ENCODE data around the gene RTTN. TPM values are rescaled to one million over a fixed set of nuclear protein-coding genes. Genes with fewer than 3 reads are reported as not detected.

The RTTN gene
- total and polyA plus RNA-seq, 4 donors: 1.1 to 14.3 (median 8.8) TPM

DNA sequence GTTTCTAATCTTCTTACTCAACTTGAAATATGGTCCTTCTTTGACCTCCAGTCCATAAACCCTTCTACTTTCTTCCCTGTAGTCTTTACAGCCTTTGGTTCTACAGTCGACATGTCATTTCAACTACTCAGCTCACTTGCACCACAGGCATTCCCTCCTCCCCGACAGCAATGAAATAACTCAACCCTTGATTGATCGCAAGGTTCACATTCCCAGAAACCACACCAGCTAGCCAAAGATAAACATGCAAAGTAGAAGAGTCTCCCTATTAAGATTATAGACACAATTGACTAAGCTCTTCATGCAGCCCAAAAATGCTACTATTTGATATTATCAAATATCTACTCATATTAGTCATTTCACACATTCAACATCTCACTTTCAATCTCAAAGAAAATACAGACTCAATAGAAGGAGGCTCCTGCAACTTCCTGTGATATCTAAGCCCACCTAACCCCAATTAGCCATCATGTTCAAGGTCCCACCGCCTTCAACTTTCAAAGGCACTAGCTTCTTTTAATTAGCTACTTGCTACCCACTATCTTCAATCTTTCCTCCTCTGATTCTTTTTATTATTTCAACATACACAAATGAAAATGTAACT is 50.8 kb downstream of the RTTN start:
- no peak for DNase-seq (ENCODE audit: low spot score)
- peaks cover under 1 to 6% (median 1%) of the 10 kb centered on the region in 4 donors for H3K36me3 ChIP-seq (ENCODE audit: control insufficient read depth in 4 of 4, insufficient read depth in 3 of 4, low read depth in 1 of 4, low read length in 3 of 4)

DNA sequence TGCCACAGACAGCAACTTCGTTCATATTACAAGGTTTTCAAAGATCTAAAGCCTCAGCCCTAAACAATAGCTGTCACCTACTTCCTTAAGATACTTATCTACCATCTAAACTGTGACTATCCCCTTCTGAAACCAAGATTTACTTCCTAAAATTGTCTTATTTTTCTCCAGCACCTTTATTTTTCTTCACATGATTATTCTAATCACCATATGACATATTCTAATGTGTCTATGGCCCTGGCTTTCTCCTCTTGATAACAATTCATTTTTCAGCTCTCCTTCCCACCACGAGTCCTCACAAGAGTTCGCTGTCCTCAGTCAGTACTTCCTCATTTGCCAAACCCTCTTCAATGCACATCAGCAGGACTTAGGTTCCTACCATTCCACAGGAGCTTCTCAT is 53.9 kb downstream of the RTTN start:
- Histone ChIP-seq H3K4me3 (ENCODE audit: low read depth in 1 of 3, low read length in 3 of 3) (no peak overlapping the region), H3K4me1 (ENCODE audit: control insufficient read depth in 4 of 4, insufficient read depth in 4 of 4, low read length in 3 of 4) (no peaks in the 10 kb centered on the region), H3K36me3 (ENCODE audit: control insufficient read depth in 4 of 4, insufficient read depth in 3 of 4, low read depth in 1 of 4, low read length in 3 of 4) (peaks cover 0 to 34% (median 13%) of the 10 kb centered on the region in 4 donors), H3K9me3 (ENCODE audit: control insufficient read depth in 4 of 4, low read length in 3 of 4) (no peaks in the 10 kb centered on the region), H3K27ac (ENCODE audit: low read depth in 1 of 2, low read length in 2 of 2) (no peak overlapping the region), H3K9ac (ENCODE audit: low read depth in 1 of 2, low read length in 2 of 2) (no peak overlapping the region), H3K27me3 (ENCODE audit: control insufficient read depth in 4 of 4, insufficient read depth in 4 of 4, low read length in 3 of 4) (no peaks in the 10 kb centered on the region)
- no peak for DNase-seq (ENCODE audit: low spot score)
- TF ChIP-seq FOXA2 (IDR thresholded peaks at IDR 0.05): no peak
- no peak for TF ChIP-seq YY1 (IDR thresholded peaks at IDR 0.05)
- TF ChIP-seq, protein P1, sequence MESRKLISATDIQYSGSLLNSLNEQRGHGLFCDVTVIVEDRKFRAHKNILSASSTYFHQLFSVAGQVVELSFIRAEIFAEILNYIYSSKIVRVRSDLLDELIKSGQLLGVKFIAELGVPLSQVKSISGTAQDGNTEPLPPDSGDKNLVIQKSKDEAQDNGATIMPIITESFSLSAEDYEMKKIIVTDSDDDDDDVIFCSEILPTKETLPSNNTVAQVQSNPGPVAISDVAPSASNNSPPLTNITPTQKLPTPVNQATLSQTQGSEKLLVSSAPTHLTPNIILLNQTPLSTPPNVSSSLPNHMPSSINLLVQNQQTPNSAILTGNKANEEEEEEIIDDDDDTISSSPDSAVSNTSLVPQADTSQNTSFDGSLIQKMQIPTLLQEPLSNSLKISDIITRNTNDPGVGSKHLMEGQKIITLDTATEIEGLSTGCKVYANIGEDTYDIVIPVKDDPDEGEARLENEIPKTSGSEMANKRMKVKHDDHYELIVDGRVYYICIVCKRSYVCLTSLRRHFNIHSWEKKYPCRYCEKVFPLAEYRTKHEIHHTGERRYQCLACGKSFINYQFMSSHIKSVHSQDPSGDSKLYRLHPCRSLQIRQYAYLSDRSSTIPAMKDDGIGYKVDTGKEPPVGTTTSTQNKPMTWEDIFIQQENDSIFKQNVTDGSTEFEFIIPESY (IDR thresholded peaks at IDR 0.05): no peak
- TF ChIP-seq TAF1 (conservative IDR thresholded peaks at IDR 0.05): no peak
- TF ChIP-seq, protein P2, sequence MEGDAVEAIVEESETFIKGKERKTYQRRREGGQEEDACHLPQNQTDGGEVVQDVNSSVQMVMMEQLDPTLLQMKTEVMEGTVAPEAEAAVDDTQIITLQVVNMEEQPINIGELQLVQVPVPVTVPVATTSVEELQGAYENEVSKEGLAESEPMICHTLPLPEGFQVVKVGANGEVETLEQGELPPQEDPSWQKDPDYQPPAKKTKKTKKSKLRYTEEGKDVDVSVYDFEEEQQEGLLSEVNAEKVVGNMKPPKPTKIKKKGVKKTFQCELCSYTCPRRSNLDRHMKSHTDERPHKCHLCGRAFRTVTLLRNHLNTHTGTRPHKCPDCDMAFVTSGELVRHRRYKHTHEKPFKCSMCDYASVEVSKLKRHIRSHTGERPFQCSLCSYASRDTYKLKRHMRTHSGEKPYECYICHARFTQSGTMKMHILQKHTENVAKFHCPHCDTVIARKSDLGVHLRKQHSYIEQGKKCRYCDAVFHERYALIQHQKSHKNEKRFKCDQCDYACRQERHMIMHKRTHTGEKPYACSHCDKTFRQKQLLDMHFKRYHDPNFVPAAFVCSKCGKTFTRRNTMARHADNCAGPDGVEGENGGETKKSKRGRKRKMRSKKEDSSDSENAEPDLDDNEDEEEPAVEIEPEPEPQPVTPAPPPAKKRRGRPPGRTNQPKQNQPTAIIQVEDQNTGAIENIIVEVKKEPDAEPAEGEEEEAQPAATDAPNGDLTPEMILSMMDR (IDR thresholded peaks at IDR 0.05; ENCODE audit: low read depth, low read length, missing input control): no peak
- no peak for TF ChIP-seq EGR1 (IDR thresholded peaks at IDR 0.05; ENCODE audit: low read depth in 2 of 2)
- no peak for TF ChIP-seq HNF4A (conservative IDR thresholded peaks at IDR 0.05)
- WGBS: 86% methylated on average over 3 of the region's 3 CpGs

More for the DNA sequence above, 50.8 kb downstream of the RTTN start:
- TF ChIP-seq HNF4A (conservative IDR thresholded peaks at IDR 0.05): no peak
- TF ChIP-seq, protein P2 (IDR thresholded peaks at IDR 0.05; ENCODE audit: low read depth, low read length, missing input control): no peak
- no peak for TF ChIP-seq TAF1 (conservative IDR thresholded peaks at IDR 0.05)
- TF ChIP-seq JUND (IDR thresholded peaks at IDR 0.05): no peak
- TF ChIP-seq YY1 (IDR thresholded peaks at IDR 0.05): no peak
- no peak for TF ChIP-seq EGR1 (IDR thresholded peaks at IDR 0.05; ENCODE audit: low read depth in 2 of 2)
- TF ChIP-seq SP1 (IDR thresholded peaks at IDR 0.05): no peak
- no peak for TF ChIP-seq RAD21 (IDR thresholded peaks at IDR 0.05)
- TF ChIP-seq, protein P1 (IDR thresholded peaks at IDR 0.05): no peak
- no peak for TF ChIP-seq RXRA (IDR thresholded peaks at IDR 0.05)
- TF ChIP-seq FOXA2 (IDR thresholded peaks at IDR 0.05): no peak
- no peak for TF ChIP-seq NR2F2 (IDR thresholded peaks at IDR 0.05)
- TF ChIP-seq, protein P3, sequence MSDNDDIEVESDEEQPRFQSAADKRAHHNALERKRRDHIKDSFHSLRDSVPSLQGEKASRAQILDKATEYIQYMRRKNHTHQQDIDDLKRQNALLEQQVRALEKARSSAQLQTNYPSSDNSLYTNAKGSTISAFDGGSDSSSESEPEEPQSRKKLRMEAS (IDR thresholded peaks at IDR 0.05): no peak
- no peak for TF ChIP-seq HNF4G (IDR thresholded peaks at IDR 0.05)
- TF ChIP-seq, protein P4, sequence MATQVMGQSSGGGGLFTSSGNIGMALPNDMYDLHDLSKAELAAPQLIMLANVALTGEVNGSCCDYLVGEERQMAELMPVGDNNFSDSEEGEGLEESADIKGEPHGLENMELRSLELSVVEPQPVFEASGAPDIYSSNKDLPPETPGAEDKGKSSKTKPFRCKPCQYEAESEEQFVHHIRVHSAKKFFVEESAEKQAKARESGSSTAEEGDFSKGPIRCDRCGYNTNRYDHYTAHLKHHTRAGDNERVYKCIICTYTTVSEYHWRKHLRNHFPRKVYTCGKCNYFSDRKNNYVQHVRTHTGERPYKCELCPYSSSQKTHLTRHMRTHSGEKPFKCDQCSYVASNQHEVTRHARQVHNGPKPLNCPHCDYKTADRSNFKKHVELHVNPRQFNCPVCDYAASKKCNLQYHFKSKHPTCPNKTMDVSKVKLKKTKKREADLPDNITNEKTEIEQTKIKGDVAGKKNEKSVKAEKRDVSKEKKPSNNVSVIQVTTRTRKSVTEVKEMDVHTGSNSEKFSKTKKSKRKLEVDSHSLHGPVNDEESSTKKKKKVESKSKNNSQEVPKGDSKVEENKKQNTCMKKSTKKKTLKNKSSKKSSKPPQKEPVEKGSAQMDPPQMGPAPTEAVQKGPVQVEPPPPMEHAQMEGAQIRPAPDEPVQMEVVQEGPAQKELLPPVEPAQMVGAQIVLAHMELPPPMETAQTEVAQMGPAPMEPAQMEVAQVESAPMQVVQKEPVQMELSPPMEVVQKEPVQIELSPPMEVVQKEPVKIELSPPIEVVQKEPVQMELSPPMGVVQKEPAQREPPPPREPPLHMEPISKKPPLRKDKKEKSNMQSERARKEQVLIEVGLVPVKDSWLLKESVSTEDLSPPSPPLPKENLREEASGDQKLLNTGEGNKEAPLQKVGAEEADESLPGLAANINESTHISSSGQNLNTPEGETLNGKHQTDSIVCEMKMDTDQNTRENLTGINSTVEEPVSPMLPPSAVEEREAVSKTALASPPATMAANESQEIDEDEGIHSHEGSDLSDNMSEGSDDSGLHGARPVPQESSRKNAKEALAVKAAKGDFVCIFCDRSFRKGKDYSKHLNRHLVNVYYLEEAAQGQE (IDR thresholded peaks at IDR 0.05): no peak
- no peak for TF ChIP-seq FOXA1 (IDR thresholded peaks at IDR 0.05)
- 55% methylated on average over 4 of the region's 4 CpGs for WGBS
- Histone ChIP-seq H3K9ac (ENCODE audit: low read depth in 1 of 2, low read length in 2 of 2) (no peak overlapping the region), H3K27ac (ENCODE audit: low read depth in 1 of 2, low read length in 2 of 2) (no peak overlapping the region), H3K27me3 (ENCODE audit: control insufficient read depth in 4 of 4, insufficient read depth in 4 of 4, low read length in 3 of 4) (no peaks in the 10 kb centered on the region), H3K4me1 (ENCODE audit: control insufficient read depth in 4 of 4, insufficient read depth in 4 of 4, low read length in 3 of 4) (no peaks in the 10 kb centered on the region), H3K4me3 (ENCODE audit: low read depth in 1 of 3, low read length in 3 of 3) (no peak overlapping the region), H3K9me3 (ENCODE audit: control insufficient read depth in 4 of 4, low read length in 3 of 4) (no peaks in the 10 kb centered on the region)
